Embryonic facial prominence (tissue), 1 donor: ENCODE results near the gene PRSS27.
A peak's percentile ranks its signal among the peaks of the same experiment; 100 is the strongest.

Source experiments
- DNase-seq: peaks from one replicate; pipeline ENCODE4 v3.0.0-alpha.2; 2016; ENCODE audit errors: extremely low spot score

The PRSS27 gene

DNA sequence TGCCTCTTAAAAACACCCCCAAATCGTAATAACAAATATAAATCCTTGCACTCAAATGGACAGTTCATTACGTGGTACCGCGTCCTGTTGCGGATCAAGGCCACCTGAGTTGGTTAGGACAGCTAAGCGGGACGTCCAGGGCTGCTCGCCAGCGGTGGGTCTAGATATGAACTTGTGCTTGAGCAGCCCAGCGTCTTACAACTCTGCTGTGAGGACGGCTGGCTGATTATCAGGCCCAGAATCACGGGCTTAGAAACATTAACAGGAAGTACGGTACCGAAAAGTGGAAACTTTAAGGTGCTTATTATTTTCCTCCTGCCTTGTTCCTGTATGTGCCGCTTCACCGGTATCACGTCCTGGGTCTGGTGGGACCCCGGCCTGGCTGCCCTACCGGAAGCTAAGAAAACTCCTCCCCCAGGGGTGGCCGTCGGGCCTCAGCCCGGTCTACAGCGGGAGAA lies 31.6 kb upstream of the PRSS27 start:
- peak; percentile 20 for DNase-seq

DNA sequence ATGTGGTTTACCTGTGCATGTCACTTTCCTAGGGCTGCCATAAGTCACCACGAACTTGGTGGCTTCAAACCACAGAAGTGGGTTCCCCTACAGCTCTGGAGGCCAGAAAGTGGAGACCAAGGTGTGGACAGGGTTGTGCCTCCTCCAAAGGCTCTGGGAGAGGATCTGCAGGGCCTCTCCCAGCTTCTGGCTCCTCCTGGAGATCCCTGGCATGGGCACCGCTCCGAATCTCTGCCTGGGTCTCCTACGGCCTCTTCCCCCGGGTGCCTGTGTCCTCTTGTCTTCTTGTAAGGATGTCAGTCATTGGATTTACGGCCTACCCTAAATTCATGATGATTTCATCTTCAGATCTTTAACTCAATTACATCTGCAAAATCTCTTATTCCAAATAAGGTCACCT lies 29.9 kb upstream of the PRSS27 start:
- DNase-seq: no peak

DNA sequence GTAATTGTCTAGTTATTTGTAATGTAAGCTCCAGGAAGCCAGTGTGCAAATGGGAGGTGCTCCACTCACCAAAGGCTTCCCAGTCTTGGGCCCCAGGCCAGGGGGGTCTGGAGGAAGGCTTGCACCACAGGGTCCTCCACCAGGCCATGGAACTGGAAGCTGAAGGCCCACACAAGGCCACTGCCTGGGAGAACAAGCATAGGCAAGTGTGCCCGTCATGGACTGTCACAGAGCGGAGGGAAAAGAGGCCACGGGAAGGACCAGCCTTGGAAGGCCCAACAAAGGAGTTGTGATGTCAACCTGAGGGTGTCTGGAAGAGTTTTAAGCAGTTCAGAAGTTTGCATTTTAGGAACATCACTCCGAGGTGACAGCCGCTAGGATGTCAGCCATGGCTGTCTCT lies 29.5 kb upstream of the PRSS27 start:
- no peak for DNase-seq

DNA sequence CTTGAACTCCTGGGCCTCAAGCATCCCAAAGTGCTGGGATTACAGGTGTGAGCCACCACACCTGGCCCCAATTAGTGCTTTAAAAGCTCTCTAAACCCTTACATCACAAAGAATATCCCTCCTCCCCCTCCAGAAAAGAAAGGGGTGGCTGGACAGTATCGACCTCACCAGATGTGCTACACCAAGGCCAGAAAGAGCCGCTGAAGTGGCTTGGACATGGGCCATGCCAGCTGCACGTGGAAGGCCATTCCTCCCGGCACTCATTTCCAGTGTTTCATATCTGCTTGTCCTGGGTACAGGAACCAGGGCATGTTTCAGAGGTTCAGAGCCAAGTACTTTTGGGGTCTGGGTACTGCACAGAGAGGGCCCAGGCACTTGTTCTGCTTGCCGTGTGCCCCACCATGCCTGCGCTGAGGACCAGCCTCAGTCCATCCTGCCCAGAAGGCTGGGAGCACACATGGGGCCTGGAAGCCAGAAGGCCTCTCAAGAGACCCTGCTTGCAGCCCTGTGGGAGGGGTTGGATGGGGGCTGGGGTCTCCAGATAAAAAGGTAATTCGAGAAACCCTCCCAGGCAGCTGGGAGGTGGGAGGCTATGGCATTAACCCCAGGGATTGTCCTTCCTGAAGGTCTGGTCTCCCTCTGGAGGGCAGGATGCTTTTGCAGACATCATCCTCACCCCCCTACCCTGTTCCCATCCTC lies 28.9 kb upstream of the PRSS27 start:
- DNase-seq: no peak

DNA sequence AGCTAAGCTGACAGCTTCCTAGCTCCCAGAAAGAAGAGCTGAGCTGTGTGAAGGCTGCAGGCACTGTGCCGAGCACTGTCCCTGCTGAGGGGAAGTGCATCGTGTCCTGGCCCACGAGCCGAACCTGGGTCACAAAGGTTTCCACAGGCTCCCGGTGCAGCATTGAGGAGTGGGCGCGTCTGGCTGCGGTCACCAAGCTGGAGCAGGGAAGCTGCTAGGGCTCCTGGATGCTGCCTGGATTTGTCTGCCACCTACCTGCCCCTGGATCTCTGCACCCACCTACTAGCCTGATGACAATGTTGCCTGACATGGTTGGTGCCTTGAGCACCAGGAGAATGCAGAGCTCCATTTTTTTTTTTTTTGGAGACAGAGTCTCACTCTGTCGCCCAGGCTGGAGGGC lies 25.9 kb upstream of the PRSS27 start:
- DNase-seq: no peak

DNA sequence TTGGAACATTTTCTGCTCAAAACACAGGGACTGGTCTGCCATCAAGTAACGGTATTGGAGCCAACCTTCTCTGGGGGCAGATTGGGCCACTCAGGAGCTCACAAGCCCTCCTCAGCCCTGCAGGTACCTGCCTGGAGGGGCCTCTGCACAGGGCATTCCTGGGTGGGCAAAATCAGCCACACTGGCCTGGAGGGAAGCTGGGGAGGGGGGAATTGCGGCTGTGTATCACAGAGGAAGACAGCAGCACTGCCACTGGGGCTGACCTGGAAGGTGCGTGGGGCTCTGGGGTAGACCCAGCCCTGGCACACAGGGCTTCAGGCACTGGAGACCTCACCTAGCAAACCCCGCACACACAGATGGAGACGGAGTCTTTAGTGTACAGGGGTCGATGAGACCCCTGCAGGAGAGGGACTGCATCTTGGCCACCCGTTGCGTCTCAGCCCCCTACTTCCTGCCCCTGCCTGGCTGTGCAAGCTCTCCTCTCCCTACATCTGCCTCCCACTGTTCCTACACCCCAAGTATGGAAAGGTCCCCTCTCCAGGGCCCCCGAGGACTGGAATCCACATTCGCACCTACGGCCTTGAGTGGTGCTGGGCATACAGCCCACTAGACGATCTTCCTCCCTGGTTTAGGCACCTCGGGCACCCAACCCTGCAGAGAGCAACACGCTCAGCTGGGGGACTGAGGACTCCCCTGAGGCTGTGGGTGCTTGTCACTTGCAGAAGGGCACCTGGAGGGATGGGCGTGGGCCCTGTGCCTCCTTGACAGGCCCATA lies 25.3 kb upstream of the PRSS27 start:
- DNase-seq: no peak

DNA sequence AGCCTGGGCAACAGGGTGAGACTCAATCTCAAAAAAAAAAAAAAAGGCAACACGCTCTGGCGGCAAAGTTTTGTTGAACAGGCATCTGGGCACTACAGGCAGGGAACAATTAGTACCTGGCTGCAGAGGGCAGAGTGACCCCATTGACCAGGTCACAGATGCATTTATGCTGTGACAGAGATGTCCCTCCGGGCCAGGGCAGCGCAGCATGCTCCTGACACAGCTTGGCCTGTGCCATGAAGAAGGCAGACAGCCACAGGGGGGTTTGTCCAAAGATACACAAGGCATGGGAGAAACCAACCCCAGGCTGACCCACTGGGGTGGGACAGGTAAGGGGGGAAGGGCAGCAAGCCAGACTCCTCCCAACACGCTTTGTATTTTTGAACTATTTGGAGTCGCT lies 24.7 kb upstream of the PRSS27 start:
- DNase-seq: no peak

DNA sequence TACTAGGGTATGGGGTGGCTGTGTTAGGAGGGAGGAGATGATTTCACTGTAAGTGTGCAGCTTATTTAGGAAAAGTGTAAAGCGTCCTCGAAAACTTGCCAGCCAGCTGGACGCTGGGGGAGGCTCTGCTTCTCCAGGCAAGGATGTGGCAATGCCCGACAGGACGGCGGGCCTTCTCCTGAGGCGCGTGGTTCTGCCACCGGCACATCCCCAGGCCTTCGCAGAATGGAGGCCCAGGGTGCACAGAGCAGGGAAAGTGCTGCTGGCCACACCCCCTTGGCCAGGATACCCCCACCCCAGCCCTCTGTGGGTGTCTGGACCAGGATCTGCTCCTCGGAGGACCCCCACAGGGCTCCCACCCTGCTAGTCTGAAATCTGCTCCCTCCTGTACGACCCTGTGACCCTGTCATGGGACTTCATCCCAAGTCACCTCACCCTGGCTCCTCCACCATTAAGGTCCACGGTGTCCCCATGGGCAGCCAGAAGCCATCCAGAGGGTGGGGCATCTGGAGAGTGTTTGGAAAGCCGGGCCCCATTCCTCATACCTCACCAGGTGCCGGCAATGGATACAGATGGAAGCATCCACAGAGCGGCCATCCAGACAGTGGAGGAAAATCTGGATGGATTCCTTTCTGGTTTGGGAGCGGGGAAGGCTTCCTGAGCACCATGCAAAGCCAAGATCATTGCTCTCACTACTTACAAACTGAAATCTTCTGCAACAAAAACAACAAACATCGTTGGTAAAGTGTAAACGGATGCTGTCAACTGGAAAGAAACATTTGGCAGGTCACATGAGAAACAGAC lies 23.2 kb upstream of the PRSS27 start:
- DNase-seq: no peak

DNA sequence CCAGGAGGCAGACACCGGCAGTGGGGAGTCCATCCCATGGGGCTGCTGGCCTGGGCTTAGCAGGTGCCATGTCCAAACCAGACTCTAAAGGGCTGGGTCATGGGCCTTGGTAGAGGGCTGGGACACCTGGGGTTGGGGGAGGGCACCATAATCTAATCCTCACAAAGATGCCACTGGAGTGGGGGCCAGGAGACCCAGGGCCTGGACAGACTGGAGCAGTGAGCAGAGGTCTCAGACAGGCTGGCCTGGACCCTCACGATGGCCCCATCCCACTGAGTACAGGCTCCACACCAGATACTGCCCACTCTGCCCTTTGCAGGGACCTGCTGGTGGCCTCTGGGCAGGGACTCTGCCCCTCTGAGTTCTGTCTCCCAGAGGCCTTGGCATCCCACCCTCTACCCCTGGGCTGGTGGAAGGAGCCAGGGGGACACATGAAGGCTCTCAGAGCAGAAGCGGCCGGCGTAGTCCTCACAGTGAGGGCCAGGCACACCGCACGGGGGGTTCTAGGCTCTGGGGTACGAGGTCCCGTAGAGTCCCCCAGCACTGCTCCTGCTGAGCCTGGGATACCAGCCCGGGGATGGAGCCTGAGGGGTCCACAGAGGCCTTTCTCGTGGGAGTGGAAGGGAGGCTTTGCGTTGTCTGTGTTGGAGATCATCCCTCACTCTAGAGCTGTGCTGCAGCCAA lies 22.4 kb upstream of the PRSS27 start:
- DNase-seq: no peak

DNA sequence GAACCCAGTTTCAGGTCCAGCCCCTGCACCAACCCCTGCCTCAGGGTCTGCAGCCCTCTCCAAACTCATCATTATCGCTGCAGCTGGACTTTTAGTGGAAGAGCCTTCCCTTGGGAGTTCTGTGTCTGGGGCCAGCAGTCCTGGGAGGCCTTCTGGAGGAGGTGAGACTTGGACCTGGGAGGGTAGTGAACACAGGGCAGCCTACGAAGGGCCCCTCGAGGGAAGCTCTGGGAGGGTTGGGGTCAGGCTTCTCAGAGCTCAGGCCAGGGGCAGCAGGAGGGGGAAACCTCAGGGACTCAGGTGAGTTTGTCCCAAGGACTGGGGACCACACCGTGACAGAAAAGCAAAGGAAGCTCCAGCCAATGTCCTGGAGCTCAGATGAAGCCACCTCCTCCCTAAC lies 21.1 kb upstream of the PRSS27 start:
- DNase-seq: no peak

DNA sequence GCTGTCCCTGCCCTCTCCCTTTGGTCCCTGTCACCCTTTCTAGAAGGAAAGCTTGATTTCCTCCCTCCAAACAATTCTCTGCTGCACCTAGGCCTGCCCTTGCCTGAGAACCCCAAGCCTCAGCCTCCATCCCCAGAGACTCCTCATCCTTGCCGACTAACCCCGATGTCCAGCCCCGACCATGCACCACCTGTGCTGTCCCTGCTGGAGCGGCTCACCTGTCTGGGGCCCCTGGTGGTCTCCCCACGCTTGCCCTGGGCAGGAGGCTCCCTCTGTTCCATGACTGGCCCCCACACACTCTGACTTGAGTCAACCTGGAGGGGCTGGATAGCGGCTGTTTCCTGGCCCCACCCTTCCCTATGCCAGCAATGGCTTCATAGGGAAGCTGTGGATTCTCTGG lies 20.5 kb upstream of the PRSS27 start:
- DNase-seq: no peak

DNA sequence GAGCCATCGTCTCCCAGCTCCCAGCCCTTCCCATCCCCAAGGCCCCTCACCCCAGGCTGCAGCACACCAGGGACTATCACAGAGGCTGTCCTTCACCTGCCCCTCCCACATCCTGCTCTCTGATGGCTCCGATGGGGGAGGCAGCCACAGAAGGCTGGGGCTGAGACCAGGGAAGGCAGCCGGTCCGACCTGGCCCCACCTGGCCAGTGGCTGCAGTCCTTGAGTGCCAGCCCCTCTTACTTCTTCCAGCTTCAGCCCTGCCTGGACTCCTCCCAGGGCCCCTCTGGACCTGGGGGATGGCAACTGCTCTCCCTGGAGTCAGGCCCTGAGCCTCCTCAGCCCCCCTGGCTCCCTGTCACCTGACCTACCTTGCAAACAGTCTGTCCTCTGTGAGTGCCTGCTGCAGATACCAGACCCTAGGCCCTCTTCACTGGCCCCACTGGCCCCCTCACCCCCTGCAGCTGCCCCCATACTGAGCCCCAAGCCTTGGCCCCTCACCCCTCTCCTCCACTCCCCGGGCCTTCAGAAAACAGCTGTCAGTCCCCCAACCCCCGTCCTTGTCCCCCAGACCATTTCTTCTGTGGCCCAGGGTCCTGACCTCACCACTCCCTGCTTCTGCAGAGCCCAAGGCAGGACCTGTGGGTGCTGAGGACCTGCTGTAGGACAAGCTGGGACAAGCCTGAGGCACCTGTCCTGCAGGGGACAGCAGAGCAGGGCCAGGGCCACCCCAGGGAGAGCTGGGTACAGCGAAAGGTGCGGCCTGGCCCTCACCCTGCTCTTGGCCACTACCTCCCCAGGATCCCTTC lies 19.8 kb upstream of the PRSS27 start:
- DNase-seq: no peak

DNA sequence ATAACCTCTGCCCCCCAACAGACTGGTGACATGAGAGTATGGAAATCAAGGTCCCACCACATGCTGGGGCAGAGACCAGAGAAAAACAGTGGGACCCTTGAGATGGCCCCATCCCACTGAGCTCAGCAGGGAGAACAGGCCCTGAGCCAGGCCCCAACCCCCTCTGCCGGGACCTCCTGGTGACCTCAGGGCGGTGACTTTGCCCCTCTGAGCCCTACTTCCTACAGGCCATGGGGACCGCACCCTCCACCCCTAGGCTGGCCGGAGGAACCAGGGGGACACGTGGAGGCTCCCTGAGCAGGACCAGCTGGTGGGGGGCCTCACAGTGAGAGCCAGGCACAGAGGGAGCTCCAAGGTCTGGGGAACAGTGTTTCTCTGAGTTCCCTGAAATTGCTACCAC lies 18.6 kb upstream of the PRSS27 start:
- DNase-seq: no peak

DNA sequence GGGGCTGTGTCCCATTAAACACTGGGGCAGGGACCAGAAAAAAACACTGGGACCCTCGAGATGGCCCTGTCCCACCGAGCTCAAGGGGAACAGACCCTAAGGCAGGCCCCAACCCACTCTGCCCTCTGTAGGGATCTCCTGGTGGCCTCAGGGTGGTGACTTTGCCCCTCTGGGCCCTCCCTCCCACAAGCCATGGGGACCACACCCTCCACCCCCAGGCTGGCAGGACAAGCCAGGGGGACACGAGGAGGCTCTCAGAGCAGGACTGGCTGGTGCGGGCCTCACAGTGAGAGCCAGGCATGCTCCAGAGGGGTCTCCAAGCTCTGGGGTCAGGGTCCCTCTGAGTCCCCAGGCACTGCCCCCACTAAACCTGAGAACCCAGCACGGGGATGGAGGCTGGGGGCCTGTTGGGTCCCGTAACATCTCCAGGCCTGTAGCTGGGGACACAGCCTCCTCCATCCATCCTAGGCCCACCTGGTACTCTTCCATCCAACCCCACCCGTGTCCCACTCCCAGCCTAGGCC lies 17.9 kb upstream of the PRSS27 start:
- no peak for DNase-seq

DNA sequence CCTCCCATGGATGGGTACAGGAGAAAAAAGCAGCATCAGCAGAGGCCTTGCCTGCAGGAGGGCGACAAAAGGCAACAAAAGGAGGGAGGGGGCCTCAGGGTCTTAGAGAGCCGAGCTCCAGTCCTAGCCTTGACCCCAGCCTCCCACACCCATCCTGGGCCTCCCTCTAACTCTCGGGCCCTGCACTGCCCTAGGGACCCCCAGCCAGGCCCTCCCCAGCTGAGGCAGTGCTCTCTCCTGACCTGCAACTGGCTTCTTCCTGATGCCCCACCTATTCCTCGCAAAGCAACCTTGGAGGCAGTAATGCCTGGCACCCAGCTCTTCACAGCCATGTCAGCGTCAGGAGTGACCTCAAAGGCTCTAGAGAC lies 17.2 kb upstream of the PRSS27 start:
- no peak for DNase-seq

DNA sequence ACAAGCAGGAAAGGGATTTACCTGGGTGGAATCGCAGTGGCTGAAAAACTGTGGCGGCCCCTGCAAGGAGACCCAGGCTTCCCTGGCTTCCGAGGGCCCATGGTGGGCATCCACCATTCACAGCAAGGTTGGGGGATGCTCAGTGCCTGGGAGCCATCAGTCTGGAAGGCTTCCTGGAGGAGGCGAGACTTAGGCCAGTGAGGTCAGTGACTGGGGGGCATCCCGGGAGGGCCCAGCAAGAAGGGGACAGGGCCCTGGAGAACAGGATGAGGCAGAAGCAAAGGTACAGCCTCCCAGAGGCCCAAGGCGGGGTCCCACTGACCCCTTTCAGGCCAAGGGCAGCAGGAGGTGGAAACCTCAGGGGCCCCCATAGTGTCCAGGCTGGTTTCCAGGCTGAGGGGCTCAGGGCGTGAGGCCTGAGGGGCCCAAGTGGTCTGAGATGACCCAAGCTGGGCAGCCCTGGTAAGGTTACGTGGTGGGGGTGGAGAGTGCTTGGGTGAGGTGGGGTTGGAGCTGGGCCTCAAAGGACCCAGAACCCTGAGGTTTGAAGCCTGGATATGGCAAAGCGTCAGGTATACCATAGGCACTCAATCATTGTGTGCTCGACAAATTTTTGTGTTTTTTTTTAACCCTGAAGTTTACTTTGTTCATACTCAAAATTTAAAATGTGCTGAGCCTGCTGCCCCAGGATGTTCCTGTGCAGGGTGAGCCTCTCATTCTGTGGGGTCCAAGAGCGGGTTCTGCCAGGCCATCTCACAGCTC lies 16.6 kb upstream of the PRSS27 start:
- DNase-seq: no peak

DNA sequence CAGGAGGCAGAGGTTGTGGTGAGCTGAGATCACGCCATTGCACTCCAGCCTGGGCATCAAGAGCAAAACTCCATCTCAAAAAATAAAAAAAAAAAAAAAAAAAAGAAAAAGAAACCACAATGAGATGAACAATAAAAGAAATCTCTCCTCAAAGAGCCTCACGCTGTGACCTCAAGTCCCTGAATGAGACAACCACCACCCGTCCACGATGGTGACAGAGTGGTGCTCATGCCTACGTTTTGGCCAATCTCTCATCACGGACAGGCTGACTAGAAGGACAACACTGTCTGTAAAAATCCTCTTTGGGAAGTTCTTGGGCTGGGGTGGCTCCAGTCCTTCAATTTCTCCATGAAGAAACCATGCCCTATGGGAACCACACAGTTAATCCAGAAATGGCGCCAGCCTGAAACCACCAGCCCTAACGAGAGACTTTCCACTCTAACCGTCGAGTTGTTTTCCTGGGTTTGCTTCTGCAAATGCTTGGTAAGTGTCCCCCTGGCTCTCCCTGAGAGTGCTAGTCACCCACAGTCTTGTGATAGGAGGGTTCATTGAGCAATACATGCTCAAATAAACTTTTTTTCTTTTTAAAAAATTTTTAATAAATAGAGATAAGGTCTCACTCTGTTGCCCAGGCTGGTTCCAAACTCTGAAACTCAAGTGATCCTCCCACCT lies 15.0 kb upstream of the PRSS27 start:
- DNase-seq: no peak

DNA sequence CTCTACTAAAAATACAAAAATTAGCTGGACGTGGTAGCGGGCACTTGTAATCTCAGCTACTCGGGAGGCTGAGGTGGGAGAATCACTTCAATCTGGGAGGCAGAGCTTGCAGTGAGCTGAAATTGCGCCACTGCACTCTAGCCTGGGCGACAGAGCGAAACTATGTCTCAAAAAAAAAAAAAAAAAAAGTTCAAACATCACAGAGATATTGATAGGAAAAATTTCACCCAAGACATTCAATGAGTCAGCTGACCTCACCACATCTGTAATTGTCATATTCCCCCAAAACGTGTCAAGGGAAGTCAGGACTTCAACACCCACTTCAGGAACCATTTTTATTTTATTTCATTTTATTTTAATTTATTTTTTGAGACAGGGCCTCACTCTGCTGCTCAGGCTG lies 8.0 kb upstream of the PRSS27 start:
- DNase-seq: no peak

DNA sequence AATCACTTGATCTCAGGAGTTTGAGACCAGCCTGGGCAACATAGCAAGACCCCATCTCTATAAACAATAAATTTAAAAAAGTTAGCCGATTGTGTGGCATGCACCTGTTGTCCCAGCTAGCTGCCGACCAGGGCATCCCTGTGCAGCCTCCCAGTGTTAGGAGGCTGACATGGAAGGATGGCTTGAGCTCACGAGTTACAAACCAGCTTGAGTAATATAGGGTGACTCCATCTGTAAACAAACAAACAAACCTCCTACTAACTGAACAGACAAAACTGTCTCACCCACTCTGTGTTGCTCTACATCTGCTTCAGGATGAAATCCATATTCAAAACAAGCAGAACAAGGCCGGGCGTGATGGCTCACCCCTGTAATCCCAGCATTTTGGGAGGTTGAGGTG lies 6.9 kb upstream of the PRSS27 start:
- DNase-seq: no peak
